Activated T-cell treated with anti-CD3 and anti-CD28 coated beads, Interleukin-2, amount 50 U/mL, for 4 hours (primary cell): Measurements from ENCODE around the gene GCGR. TPM values are rescaled to one million over a fixed set of nuclear protein-coding genes. Genes with fewer than 3 reads are reported as not detected.

Experiments used
- ATAC-seq, 2 donors: fragments of 200-7000 bp; cut with Tn5 transposase; one replicate each; pipeline ENCODE4 v1.10.0; 2021
- DNase-seq: peaks from one replicate; pipeline ENCODE4 v3.0.0-alpha.2; 2020
- H3K27me3 Mint-ChIP-seq: one replicate; pipeline ENCODE4 v1.8.0; 2021; ENCODE audit warnings: low read depth, mixed read lengths
- H3K36me3 Mint-ChIP-seq: one replicate; pipeline ENCODE4 v1.8.0; 2022; ENCODE audit warnings: mixed read lengths; ENCODE audit not compliant: insufficient read depth
- H3K4me1 Mint-ChIP-seq: one replicate; pipeline ENCODE4 v1.8.0; 2021; ENCODE audit warnings: low read depth, mixed read lengths
- H3K4me3 Mint-ChIP-seq: one replicate; pipeline ENCODE4 v1.8.0; 2021; ENCODE audit warnings: mild to moderate bottlenecking, moderate library complexity, mixed read lengths
- H3K9me3 Mint-ChIP-seq: one replicate; pipeline ENCODE4 v1.8.0; 2021; ENCODE audit warnings: mixed read lengths
- total RNA-seq, 3 donors: library from RNA; stranded (reverse); gene quantifications; one replicate each; pipeline ENCODE4 v1.2.1, GENCODE V29; 2021

The GCGR gene
- total RNA-seq, 3 donors from 2014 or later, result not detected

- no peaks in the 10 kb centered on the region for H3K4me1 Mint-ChIP-seq
- H3K27me3 Mint-ChIP-seq, result no peaks in the 10 kb centered on the region
- DNase-seq (no peak), ATAC-seq (no peak)
- H3K36me3 Mint-ChIP-seq, result peaks cover 26% of the 10 kb centered on the region
- no peaks in the 10 kb centered on the region for H3K9me3 Mint-ChIP-seq
- H3K4me3 Mint-ChIP-seq, result no peak overlapping the region
Observed at GRCh38 chr17:81845361-81845760, 41.4 kb downstream of the GCGR start.

GRCh38 chr17:81845881-81846742, 42.2 kb downstream of the GCGR start:
- H3K9me3 Mint-ChIP-seq, result no peaks in the 10 kb centered on the region
- H3K27me3 Mint-ChIP-seq, result no peaks in the 10 kb centered on the region
- no peak for DNase-seq
- H3K4me1 Mint-ChIP-seq, result no peaks in the 10 kb centered on the region
- no peak overlapping the region for H3K4me3 Mint-ChIP-seq
- no peak for ATAC-seq
- peaks cover 26% of the 10 kb centered on the region for H3K36me3 Mint-ChIP-seq

- ATAC-seq (no peak), DNase-seq (no peak)
- Mint-ChIP-seq H3K4me3 (no peak overlapping the region), H3K27me3 (no peaks in the 10 kb centered on the region), H3K36me3 (peaks cover 34% of the 10 kb centered on the region), H3K4me1 (no peaks in the 10 kb centered on the region), H3K9me3 (no peaks in the 10 kb centered on the region)
Observed at GRCh38 chr17:81846743-81847689, 43.1 kb downstream of the GCGR start.

- Mint-ChIP-seq H3K27me3 (no peaks in the 10 kb centered on the region), H3K4me3 (no peak overlapping the region), H3K4me1 (no peaks in the 10 kb centered on the region), H3K9me3 (no peaks in the 10 kb centered on the region), H3K36me3 (peaks cover 32% of the 10 kb centered on the region)
- ATAC-seq (no peak), DNase-seq (no peak)
Observed at GRCh38 chr17:81849457-81849856, 45.5 kb downstream of the GCGR start.

GRCh38 chr17:81851423-81851822, 47.5 kb downstream of the GCGR start:
- Mint-ChIP-seq H3K36me3 (peaks cover 21% of the 10 kb centered on the region), H3K4me3 (no peak overlapping the region), H3K9me3 (no peaks in the 10 kb centered on the region), H3K27me3 (no peaks in the 10 kb centered on the region), H3K4me1 (peaks cover 4% of the 10 kb centered on the region)
- DNase-seq (no peak), ATAC-seq (no peak)

GRCh38 chr17:81852237-81852636, 48.3 kb downstream of the GCGR start:
- peaks cover 19% of the 10 kb centered on the region for H3K36me3 Mint-ChIP-seq
- no peak overlapping the region for H3K4me3 Mint-ChIP-seq
- no peaks in the 10 kb centered on the region for H3K27me3 Mint-ChIP-seq
- ATAC-seq (no peak), DNase-seq (no peak)
- H3K9me3 Mint-ChIP-seq, result no peaks in the 10 kb centered on the region
- peaks cover 4% of the 10 kb centered on the region for H3K4me1 Mint-ChIP-seq

GRCh38 chr17:81854974-81855774, 51.2 kb downstream of the GCGR start:
- H3K36me3 Mint-ChIP-seq, result peaks cover 28% of the 10 kb centered on the region
- H3K9me3 Mint-ChIP-seq, result no peaks in the 10 kb centered on the region
- no peak for DNase-seq
- H3K4me3 Mint-ChIP-seq, result no peak overlapping the region
- H3K4me1 Mint-ChIP-seq, result peaks cover 22% of the 10 kb centered on the region
- no peak for ATAC-seq
- H3K27me3 Mint-ChIP-seq, result no peaks in the 10 kb centered on the region

GRCh38 chr17:81858170-81858966, 54.4 kb downstream of the GCGR start:
- peaks cover 24% of the 10 kb centered on the region for H3K36me3 Mint-ChIP-seq
- H3K4me1 Mint-ChIP-seq, result peaks cover 33% of the 10 kb centered on the region
- H3K9me3 Mint-ChIP-seq, result no peaks in the 10 kb centered on the region
- no peaks in the 10 kb centered on the region for H3K27me3 Mint-ChIP-seq
- ATAC-seq, result no peak
- no peak for DNase-seq
- H3K4me3 Mint-ChIP-seq, result peak overlapping the region; percentile 87

- DNase-seq, result no peak
- no peaks in the 10 kb centered on the region for H3K9me3 Mint-ChIP-seq
- peaks cover 24% of the 10 kb centered on the region for H3K36me3 Mint-ChIP-seq
- H3K4me1 Mint-ChIP-seq, result peaks cover 37% of the 10 kb centered on the region
- H3K4me3 Mint-ChIP-seq, result peak overlapping the region; percentile 87
- H3K27me3 Mint-ChIP-seq, result no peaks in the 10 kb centered on the region
- ATAC-seq, result no peak
Observed at GRCh38 chr17:81858967-81859905, 55.3 kb downstream of the GCGR start.

- ATAC-seq, result no peak
- Mint-ChIP-seq H3K27me3 (no peaks in the 10 kb centered on the region), H3K4me1 (peaks cover 37% of the 10 kb centered on the region), H3K4me3 (peak within 1 kb of the TSS; percentile 90), H3K36me3 (peaks cover 24% of the 10 kb centered on the region), H3K9me3 (no peaks in the 10 kb centered on the region)
- DNase-seq, result no peak
Observed at GRCh38 chr17:81859906-81860755, 56.2 kb downstream of the GCGR start, which contains the start of gene P4HB. Gene P4HB (minus strand): TSS chr17:81860535. CDS start chr17:81860471, 64 bp downstream.

GRCh38 chr17:81860756-81861568, 57.0 kb downstream of the GCGR start:
- Mint-ChIP-seq H3K36me3 (peaks cover 22% of the 10 kb centered on the region), H3K4me3 (peak overlapping the region; percentile 90), H3K9me3 (no peaks in the 10 kb centered on the region), H3K4me1 (peaks cover 34% of the 10 kb centered on the region), H3K27me3 (no peaks in the 10 kb centered on the region)
- peak; percentile 84 to 85 for ATAC-seq
- peak; percentile 99 for DNase-seq
